ENCODE results near the gene TTC7B. TPM values are rescaled to one million over a fixed set of nuclear protein-coding genes. Genes with fewer than 3 reads are reported as not detected.

Gene TTC7B
- total and polyA plus RNA-seq, 2 of the 8 experiments (the other 6 are each of a cell fraction or from before 2014, with no cell fraction given): 23.7 to 34.0 TPM

DNA sequence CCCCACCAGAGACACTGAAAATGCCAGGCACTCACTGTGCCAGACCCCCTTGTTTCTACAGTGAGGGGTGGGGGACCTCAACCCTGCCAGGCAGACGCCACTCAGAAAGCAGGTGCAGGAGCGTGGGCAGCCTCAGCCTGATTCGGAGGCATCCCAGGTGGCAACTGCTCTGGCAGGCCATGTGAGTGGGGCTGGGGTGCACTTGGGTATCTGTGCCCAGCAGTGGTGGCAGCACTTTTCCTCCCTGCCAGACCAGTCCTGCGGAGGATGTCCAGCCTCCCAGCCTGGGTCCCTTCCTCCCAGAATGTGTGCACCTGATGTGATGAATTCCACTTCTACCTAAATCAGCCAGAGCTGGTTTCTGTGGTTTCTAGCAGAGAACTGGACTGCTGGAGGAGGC lies 13.4 kb upstream of the TTC7B start (continued):
- TF ChIP-seq HDAC2 (IDR thresholded peaks at IDR 0.05; ENCODE audit: borderline replicate concordance in 1 of 2, low read depth in 2 of 2, low read length in 2 of 2) (no peak), GTF2F1 (IDR thresholded peaks at IDR 0.05; ENCODE audit: borderline replicate concordance, low read depth, low read length) (no peak), RBBP5 (IDR thresholded peaks at IDR 0.05; ENCODE audit: borderline replicate concordance, low read depth, low read length) (no peak)
- TF ChIP-seq, protein P1, sequence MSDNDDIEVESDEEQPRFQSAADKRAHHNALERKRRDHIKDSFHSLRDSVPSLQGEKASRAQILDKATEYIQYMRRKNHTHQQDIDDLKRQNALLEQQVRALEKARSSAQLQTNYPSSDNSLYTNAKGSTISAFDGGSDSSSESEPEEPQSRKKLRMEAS (IDR thresholded peaks at IDR 0.05): no peak
- TF ChIP-seq, protein P2, sequence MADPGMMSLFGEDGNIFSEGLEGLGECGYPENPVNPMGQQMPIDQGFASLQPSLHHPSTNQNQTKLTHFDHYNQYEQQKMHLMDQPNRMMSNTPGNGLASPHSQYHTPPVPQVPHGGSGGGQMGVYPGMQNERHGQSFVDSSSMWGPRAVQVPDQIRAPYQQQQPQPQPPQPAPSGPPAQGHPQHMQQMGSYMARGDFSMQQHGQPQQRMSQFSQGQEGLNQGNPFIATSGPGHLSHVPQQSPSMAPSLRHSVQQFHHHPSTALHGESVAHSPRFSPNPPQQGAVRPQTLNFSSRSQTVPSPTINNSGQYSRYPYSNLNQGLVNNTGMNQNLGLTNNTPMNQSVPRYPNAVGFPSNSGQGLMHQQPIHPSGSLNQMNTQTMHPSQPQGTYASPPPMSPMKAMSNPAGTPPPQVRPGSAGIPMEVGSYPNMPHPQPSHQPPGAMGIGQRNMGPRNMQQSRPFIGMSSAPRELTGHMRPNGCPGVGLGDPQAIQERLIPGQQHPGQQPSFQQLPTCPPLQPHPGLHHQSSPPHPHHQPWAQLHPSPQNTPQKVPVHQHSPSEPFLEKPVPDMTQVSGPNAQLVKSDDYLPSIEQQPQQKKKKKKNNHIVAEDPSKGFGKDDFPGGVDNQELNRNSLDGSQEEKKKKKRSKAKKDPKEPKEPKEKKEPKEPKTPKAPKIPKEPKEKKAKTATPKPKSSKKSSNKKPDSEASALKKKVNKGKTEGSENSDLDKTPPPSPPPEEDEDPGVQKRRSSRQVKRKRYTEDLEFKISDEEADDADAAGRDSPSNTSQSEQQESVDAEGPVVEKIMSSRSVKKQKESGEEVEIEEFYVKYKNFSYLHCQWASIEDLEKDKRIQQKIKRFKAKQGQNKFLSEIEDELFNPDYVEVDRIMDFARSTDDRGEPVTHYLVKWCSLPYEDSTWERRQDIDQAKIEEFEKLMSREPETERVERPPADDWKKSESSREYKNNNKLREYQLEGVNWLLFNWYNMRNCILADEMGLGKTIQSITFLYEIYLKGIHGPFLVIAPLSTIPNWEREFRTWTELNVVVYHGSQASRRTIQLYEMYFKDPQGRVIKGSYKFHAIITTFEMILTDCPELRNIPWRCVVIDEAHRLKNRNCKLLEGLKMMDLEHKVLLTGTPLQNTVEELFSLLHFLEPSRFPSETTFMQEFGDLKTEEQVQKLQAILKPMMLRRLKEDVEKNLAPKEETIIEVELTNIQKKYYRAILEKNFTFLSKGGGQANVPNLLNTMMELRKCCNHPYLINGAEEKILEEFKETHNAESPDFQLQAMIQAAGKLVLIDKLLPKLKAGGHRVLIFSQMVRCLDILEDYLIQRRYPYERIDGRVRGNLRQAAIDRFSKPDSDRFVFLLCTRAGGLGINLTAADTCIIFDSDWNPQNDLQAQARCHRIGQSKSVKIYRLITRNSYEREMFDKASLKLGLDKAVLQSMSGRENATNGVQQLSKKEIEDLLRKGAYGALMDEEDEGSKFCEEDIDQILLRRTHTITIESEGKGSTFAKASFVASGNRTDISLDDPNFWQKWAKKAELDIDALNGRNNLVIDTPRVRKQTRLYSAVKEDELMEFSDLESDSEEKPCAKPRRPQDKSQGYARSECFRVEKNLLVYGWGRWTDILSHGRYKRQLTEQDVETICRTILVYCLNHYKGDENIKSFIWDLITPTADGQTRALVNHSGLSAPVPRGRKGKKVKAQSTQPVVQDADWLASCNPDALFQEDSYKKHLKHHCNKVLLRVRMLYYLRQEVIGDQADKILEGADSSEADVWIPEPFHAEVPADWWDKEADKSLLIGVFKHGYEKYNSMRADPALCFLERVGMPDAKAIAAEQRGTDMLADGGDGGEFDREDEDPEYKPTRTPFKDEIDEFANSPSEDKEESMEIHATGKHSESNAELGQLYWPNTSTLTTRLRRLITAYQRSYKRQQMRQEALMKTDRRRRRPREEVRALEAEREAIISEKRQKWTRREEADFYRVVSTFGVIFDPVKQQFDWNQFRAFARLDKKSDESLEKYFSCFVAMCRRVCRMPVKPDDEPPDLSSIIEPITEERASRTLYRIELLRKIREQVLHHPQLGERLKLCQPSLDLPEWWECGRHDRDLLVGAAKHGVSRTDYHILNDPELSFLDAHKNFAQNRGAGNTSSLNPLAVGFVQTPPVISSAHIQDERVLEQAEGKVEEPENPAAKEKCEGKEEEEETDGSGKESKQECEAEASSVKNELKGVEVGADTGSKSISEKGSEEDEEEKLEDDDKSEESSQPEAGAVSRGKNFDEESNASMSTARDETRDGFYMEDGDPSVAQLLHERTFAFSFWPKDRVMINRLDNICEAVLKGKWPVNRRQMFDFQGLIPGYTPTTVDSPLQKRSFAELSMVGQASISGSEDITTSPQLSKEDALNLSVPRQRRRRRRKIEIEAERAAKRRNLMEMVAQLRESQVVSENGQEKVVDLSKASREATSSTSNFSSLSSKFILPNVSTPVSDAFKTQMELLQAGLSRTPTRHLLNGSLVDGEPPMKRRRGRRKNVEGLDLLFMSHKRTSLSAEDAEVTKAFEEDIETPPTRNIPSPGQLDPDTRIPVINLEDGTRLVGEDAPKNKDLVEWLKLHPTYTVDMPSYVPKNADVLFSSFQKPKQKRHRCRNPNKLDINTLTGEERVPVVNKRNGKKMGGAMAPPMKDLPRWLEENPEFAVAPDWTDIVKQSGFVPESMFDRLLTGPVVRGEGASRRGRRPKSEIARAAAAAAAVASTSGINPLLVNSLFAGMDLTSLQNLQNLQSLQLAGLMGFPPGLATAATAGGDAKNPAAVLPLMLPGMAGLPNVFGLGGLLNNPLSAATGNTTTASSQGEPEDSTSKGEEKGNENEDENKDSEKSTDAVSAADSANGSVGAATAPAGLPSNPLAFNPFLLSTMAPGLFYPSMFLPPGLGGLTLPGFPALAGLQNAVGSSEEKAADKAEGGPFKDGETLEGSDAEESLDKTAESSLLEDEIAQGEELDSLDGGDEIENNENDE (IDR thresholded peaks at IDR 0.05; ENCODE audit: insufficient replicate concordance, low read length): no peak
